Mesendoderm (in vitro differentiated cells): Measurements from ENCODE around the gene PDE4D.
A peak's percentile ranks its signal among the peaks of the same experiment; 100 is the strongest.

Experiments used
- DNase-seq: peaks from one replicate; pipeline ENCODE4 v3.0.0; 2013
- H2AK5ac ChIP-seq: 2 replicates; pipeline ENCODE4 v1.6.1; 2013; ENCODE audit warnings: low read length, inconsistent platforms
- H2BK120ac ChIP-seq: 2 replicates; pipeline ENCODE4 v1.6.1; 2013; ENCODE audit warnings: low read depth, mild to moderate bottlenecking, low read length, moderate library complexity, mixed read lengths
- H2BK15ac ChIP-seq: replicated peaks from 2 replicates; pipeline ENCODE4 v1.6.1; 2013; ENCODE audit warnings: low read depth, mild to moderate bottlenecking, moderate library complexity
- H2BK5ac ChIP-seq: 2 replicates; pipeline ENCODE4 v1.6.1; 2013; ENCODE audit warnings: low read length, inconsistent platforms
- H3K18ac ChIP-seq: 2 replicates; pipeline ENCODE4 v1.6.1; 2013; ENCODE audit warnings: mild to moderate bottlenecking, low read length, mixed read lengths
- H3K23ac ChIP-seq: one replicate; pipeline ENCODE4 v1.6.1; 2013; ENCODE audit warnings: low read length
- H3K27ac ChIP-seq: 2 replicates; pipeline ENCODE4 v1.5.1; 2013; ENCODE audit warnings: low read depth, mild to moderate bottlenecking, inconsistent platforms, low read length, moderate library complexity
- H3K27me3 ChIP-seq: 2 replicates; pipeline ENCODE4 v1.6.1; 2013; ENCODE audit warnings: low read length, control low read depth, mild to moderate bottlenecking, inconsistent platforms; ENCODE audit not compliant: insufficient read depth, poor library complexity
- H3K36me3 ChIP-seq: 2 replicates; pipeline ENCODE4 v1.6.1; 2013; ENCODE audit warnings: low read length, inconsistent platforms; ENCODE audit not compliant: control insufficient read depth, insufficient read depth
- H3K4ac ChIP-seq: one replicate; pipeline ENCODE4 v1.6.1; 2013; ENCODE audit warnings: low read depth, mild to moderate bottlenecking, low read length, moderate library complexity
- H3K4me1 ChIP-seq: 2 replicates; pipeline ENCODE4 v1.6.1; 2013; ENCODE audit warnings: low read depth, low read length, inconsistent platforms; ENCODE audit not compliant: control insufficient read depth
- H3K4me2 ChIP-seq: 2 replicates; pipeline ENCODE4 v1.6.1; 2013; ENCODE audit warnings: low read length
- H3K4me3 ChIP-seq: 2 replicates; pipeline ENCODE4 v1.5.1; 2013; ENCODE audit warnings: mild to moderate bottlenecking, low read length
- H3K56ac ChIP-seq: one replicate; pipeline ENCODE4 v1.6.1; 2013; ENCODE audit warnings: low read length
- H3K79me1 ChIP-seq: 2 replicates; pipeline ENCODE4 v1.6.1; 2013; ENCODE audit warnings: low read length, inconsistent platforms
- H3K79me2 ChIP-seq: 2 replicates; pipeline ENCODE4 v1.6.1; 2013; ENCODE audit warnings: mild to moderate bottlenecking, low read length; ENCODE audit not compliant: control insufficient read depth, insufficient read depth
- H3K9ac ChIP-seq: 2 replicates; pipeline ENCODE4 v1.6.1; 2013; ENCODE audit warnings: low read length, inconsistent platforms
- H4K5ac ChIP-seq: one replicate; pipeline ENCODE4 v1.6.1; 2013; ENCODE audit warnings: low read length
- H4K8ac ChIP-seq: one replicate; pipeline ENCODE4 v1.6.1; 2013; ENCODE audit warnings: low read depth, mild to moderate bottlenecking, control low read depth, low read length, moderate library complexity
- WGBS: extraction: QIAGEN DNeasy Blood & Tissue Kit; methylation state at CpG from one replicate; pipeline ENCODE4 v1.1.7; 2013; ENCODE audit warnings: low lambda C conversion rate, missing lambda C conversion rate; ENCODE audit not compliant: insufficient coverage; ENCODE audit errors: extremely low coverage; 5-methylcytosine and 5-hydroxymethylcytosine counted together

The PDE4D gene

GRCh38 chr5:59665086-59665831, 228.3 kb downstream of the PDE4D start:
- H2BK15ac ChIP-seq = peak overlapping the region; percentile 23
- H3K27ac ChIP-seq = no peak overlapping the region
- H4K8ac ChIP-seq = no peak overlapping the region
- peak overlapping the region; percentile 37 for H3K4ac ChIP-seq
- H3K18ac ChIP-seq = peak overlapping the region; percentile 1
- H3K56ac ChIP-seq = peak overlapping the region; percentile 44
- H2BK120ac ChIP-seq = no peak overlapping the region
- H3K27me3 ChIP-seq = no peaks in the 10 kb centered on the region
- H2AK5ac ChIP-seq = no peak overlapping the region
- no peak overlapping the region for H3K4me3 ChIP-seq
- H3K36me3 ChIP-seq = no peaks in the 10 kb centered on the region
- H3K9ac ChIP-seq = no peak overlapping the region
- no peak for DNase-seq
- H4K5ac ChIP-seq = no peak overlapping the region
- H2BK5ac ChIP-seq = peak overlapping the region; percentile 24
- no peaks in the 10 kb centered on the region for H3K79me2 ChIP-seq
- H3K4me2 ChIP-seq = no peak overlapping the region
- no peak overlapping the region for H3K23ac ChIP-seq
- H3K4me1 ChIP-seq = peaks cover 6% of the 10 kb centered on the region
- no peaks in the 10 kb centered on the region for H3K79me1 ChIP-seq

GRCh38 chr5:59661954-59662615, 231.4 kb downstream of the PDE4D start:
- Histone ChIP-seq H3K4me3 (no peak overlapping the region), H3K18ac (peak overlapping the region; percentile 39), H3K27me3 (no peaks in the 10 kb centered on the region), H4K8ac (peak overlapping the region; percentile 56), H3K9ac (peak overlapping the region; percentile 10), H2BK5ac (peak overlapping the region; percentile 83), H3K4me1 (peaks cover 6% of the 10 kb centered on the region), H3K79me2 (no peaks in the 10 kb centered on the region), H3K56ac (peak overlapping the region; percentile 3), H3K79me1 (no peaks in the 10 kb centered on the region), H2AK5ac (peak overlapping the region; percentile 1), H3K4me2 (no peak overlapping the region), H2BK15ac (peak overlapping the region; percentile 79), H3K36me3 (no peaks in the 10 kb centered on the region), H2BK120ac (peak overlapping the region; percentile 7), H3K23ac (no peak overlapping the region), H3K27ac (peak overlapping the region; percentile 78), H3K4ac (peak overlapping the region; percentile 59), H4K5ac (peak overlapping the region; percentile 65)
- no CpG with 5 or more reads among the region's 4 CpGs for WGBS
- peak; percentile 47 for DNase-seq

- no peak overlapping the region for H3K9ac ChIP-seq
- H4K5ac ChIP-seq = no peak overlapping the region
- H3K27me3 ChIP-seq = no peaks in the 10 kb centered on the region
- peak overlapping the region; percentile 78 for H3K27ac ChIP-seq
- no peak overlapping the region for H2BK120ac ChIP-seq
- peak overlapping the region; percentile 41 for H3K18ac ChIP-seq
- peak overlapping the region; percentile 92 for H2BK15ac ChIP-seq
- no peaks in the 10 kb centered on the region for H3K36me3 ChIP-seq
- peak overlapping the region; percentile 70 for H3K4ac ChIP-seq
- no peaks in the 10 kb centered on the region for H3K79me2 ChIP-seq
- H3K4me1 ChIP-seq = peaks cover 6% of the 10 kb centered on the region
- no peak overlapping the region for H3K4me2 ChIP-seq
- peak overlapping the region; percentile 28 for H2BK5ac ChIP-seq
- H3K56ac ChIP-seq = peak overlapping the region; percentile 51
- WGBS = no CpG with 5 or more reads among the region's 1 CpG
- H4K8ac ChIP-seq = no peak overlapping the region
- peak overlapping the region; percentile 28 for H2AK5ac ChIP-seq
- no peak for DNase-seq
- H3K79me1 ChIP-seq = no peaks in the 10 kb centered on the region
- no peak overlapping the region for H3K23ac ChIP-seq
- H3K4me3 ChIP-seq = no peak overlapping the region
These were observed 232.2 kb downstream of the PDE4D start for GRCh38 chr5:59661311-59661710.

- H3K79me2 ChIP-seq = no peaks in the 10 kb centered on the region
- no peak overlapping the region for H2BK120ac ChIP-seq
- no peak overlapping the region for H3K9ac ChIP-seq
- peak overlapping the region; percentile 28 for H4K8ac ChIP-seq
- H4K5ac ChIP-seq = no peak overlapping the region
- no peak overlapping the region for H3K27ac ChIP-seq
- no peak overlapping the region for H3K56ac ChIP-seq
- WGBS = no CpG with 5 or more reads among the region's 1 CpG
- no peaks in the 10 kb centered on the region for H3K79me1 ChIP-seq
- H3K27me3 ChIP-seq = no peaks in the 10 kb centered on the region
- H3K18ac ChIP-seq = no peak overlapping the region
- H3K23ac ChIP-seq = no peak overlapping the region
- H2BK15ac ChIP-seq = peak overlapping the region; percentile 45
- H2AK5ac ChIP-seq = no peak overlapping the region
- no peak overlapping the region for H2BK5ac ChIP-seq
- H3K4me1 ChIP-seq = peaks cover 6% of the 10 kb centered on the region
- H3K4me3 ChIP-seq = no peak overlapping the region
- peak; percentile 46 for DNase-seq
- no peaks in the 10 kb centered on the region for H3K36me3 ChIP-seq
- no peak overlapping the region for H3K4me2 ChIP-seq
- H3K4ac ChIP-seq = no peak overlapping the region
These were observed 232.8 kb downstream of the PDE4D start for GRCh38 chr5:59660737-59661136.

- no peak overlapping the region for H4K5ac ChIP-seq
- no peaks in the 10 kb centered on the region for H3K79me2 ChIP-seq
- peak overlapping the region; percentile 13 for H3K18ac ChIP-seq
- H3K79me1 ChIP-seq = no peaks in the 10 kb centered on the region
- no peak overlapping the region for H4K8ac ChIP-seq
- H2BK120ac ChIP-seq = no peak overlapping the region
- H3K9ac ChIP-seq = no peak overlapping the region
- H3K4me2 ChIP-seq = no peak overlapping the region
- peak; percentile 57 for DNase-seq
- WGBS = no CpG with 5 or more reads among the region's 5 CpGs
- no peak overlapping the region for H2AK5ac ChIP-seq
- H3K56ac ChIP-seq = peak overlapping the region; percentile 31
- H3K27ac ChIP-seq = no peak overlapping the region
- H3K4me3 ChIP-seq = no peak overlapping the region
- H2BK15ac ChIP-seq = no peak overlapping the region
- H3K23ac ChIP-seq = no peak overlapping the region
- H2BK5ac ChIP-seq = no peak overlapping the region
- H3K4ac ChIP-seq = no peak overlapping the region
- no peaks in the 10 kb centered on the region for H3K27me3 ChIP-seq
- H3K36me3 ChIP-seq = no peaks in the 10 kb centered on the region
- H3K4me1 ChIP-seq = peaks cover 2% of the 10 kb centered on the region
These were observed 236.9 kb downstream of the PDE4D start for GRCh38 chr5:59656351-59657254.
